Adipose tissue (tissue), 3 donors: Measurements from ENCODE around the gene SORCS1. TPM values are rescaled to one million over a fixed set of nuclear protein-coding genes. Genes with fewer than 3 reads are reported as not detected.

Experiments
- H3K27ac ChIP-seq: one replicate; pipeline ENCODE4 v1.5.1; 2013; ENCODE audit warnings: low read depth, low read length
- WGBS, 3 donors: extraction: QIAGEN DNeasy Blood & Tissue Kit; methylation state at CpG; one replicate each; pipeline ENCODE4 v1.1.7; 2013; 5-methylcytosine and 5-hydroxymethylcytosine counted together
- polyA plus RNA-seq, 3 donors: library from polyadenylated mRNA; stranded (reverse); fragments of 200-250 nt; gene quantifications; one replicate each; pipeline ENCODE4 v1.2.3, GENCODE V29; 2013
- donor health status: healthy with polysubstance abuse.
- donor health status: Bipolar disorder and iron deficiency.
- donor health status: healthy.

The SORCS1 gene
- polyA plus RNA-seq, 3 donors = 0.16 to 0.87 (median 0.22) TPM

DNA sequence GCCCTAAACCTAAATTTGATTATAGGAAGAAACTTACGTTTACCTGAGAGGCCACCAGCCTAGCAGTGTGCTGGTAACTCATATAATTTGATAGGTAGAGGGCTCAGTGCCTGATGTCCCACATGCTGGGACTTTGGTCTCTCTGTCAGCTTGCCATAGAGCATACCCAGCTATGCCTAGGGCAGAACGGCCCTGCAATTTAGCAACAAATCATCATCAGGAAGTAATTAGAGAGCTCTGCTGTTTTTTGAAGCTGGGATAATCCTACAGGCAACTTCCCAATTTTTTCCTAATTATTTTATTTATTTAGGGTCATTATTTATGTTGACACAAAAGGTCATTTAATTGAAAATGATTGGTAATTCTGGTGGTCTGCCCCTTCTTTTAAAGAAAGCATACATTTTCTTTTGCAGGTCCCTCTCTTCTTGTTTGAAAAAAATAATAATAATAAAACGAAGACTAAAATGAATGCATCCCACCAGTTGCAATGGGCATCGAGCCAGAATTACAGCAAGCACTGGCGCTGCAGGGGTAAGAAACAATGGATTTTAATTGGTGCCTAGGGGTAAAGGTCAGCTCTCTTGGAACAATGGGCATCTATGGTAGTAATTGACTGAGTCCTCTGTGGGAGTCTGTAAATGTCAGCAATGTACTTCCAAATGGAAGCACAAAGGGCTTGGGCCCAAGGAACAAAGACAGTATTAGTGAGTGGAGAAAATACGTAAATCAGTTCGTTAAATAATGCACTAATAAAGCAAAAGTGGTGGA, 348.0 kb downstream of the SORCS1 start:
- no peak overlapping the region for H3K27ac ChIP-seq
- 54 to 76% (median 72%) methylated on average over 7 of the region's 7 CpGs for WGBS, 3 donors

DNA sequence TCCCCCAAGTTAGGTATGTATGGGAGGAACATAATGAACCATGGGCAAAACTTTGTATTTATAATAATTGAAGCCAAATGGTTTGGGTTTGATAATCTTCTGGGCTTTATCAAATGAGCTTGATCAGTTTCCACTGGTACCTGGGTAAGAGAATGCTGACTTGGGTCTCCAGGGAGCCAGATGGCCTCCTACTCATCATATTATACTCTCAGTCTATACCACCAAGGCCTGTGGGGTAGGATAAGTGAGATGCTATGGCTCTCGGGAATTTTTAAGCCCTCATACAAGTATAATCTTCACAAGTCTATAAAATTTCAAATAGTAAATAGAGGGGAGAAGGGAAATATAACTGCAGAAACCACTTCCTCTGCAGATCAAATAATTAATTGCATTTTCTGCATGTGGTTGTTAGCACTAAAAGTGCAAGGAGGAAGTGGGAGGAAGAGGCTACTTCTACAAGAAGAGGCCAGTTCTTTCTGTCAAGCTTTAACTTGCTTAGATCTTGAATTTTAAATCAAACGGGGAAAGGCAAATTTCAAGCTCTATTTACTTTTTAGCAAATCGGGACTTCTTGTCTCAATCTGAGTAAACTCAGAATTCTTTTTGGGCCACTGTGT, 349.0 kb downstream of the SORCS1 start:
- no peak overlapping the region for H3K27ac ChIP-seq
- WGBS, 3 donors = 36 to 61% (median 41%) methylated on average over 3 of the region's 3 CpGs

DNA sequence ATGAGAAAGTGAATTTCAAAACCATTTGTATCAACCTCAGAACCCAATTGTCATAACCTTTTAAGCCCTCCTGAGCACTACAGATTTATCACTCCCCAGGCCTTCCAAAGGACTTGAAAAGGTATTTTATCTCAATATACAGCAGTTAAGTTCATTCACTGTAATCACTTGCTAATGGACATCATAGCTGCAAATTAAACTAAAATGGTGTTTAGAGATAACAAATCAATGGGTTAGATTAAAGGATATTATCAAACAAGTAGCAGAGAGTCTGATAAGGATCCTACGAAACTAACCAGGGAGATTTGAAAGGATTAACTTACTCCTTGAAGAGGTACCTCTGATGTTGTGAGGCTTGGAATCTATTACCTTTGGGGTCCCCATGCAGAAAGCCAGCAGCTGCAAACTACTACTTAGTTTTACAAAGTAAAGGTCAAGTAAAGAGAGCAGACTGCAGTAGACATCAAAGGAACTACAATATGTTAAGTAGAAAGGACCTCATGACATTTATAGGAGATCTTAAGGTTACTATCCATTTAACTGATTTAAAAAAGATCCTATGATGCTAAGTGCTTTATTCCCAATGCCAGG, 359.4 kb downstream of the SORCS1 start:
- no peak overlapping the region for H3K27ac ChIP-seq
- 0 to 50% (median 46%) methylated on average over 1 of the region's 1 CpG for WGBS, 3 donors

DNA sequence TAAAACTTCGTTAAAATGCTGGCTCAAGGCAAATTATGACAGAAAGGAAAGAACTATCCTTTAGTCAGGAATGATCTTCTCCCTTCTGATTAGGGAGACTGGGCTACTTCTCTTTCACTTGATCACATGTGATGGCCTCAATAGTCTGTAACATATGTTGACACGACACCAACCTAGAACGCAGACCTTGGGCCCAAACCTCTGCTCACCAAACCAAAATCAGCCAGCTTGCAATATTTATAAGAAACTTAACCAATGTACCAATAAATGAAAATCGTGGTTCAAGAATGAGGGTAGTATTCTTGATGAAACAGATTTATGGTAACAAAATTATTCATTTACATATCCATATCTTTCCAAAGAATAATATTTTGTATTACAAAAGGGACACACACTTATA, 361.6 kb downstream of the SORCS1 start:
- 83 to 92% (median 91%) methylated on average over 4 of the region's 4 CpGs for WGBS, 3 donors
- no peak overlapping the region for H3K27ac ChIP-seq

DNA sequence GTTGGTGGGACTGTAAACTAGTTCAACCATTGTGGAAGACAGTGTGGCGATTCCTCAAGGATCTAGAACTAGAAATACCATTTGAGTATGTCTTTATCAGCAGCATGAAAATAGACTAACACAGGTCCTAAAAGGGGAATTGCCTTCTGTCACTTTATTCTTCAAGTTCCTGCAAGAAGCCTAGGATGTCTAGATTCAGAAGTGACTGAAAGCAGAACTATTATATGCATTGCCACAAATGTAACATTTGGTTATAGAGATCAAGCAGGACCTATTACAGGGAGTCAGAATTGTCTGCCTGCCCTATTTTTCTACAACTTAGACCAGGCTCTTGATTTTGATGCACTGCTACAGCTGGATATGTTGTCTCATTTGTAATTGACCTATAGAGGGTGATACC, 364.7 kb downstream of the SORCS1 start:
- WGBS, 3 donors = 62 to 88% (median 76%) methylated on average over 1 of the region's 1 CpG

DNA sequence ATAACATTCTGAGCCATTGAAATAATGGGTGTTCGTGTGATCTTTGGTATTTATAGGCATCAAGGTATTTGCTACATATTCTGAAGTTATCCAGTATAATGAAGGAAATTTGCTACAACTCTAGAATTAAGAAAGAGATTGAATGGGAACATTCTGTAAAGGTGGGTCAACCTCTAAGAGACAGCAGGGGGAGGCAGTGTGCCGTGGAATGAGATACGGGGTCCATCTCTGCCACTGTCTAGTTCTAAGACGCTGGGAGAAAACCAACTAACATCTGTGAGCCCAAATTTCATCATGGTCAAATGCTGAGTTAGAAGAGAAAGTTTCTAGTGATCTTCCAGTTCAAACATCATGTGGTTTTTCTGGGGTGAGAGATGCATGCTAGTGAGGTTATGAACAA, 368.9 kb downstream of the SORCS1 start:
- 10 to 24% (median 13%) methylated on average over 4 of the region's 4 CpGs for WGBS, 3 donors
- H3K27ac ChIP-seq = no peak overlapping the region

More for the DNA sequence above, 364.7 kb downstream of the SORCS1 start:
- H3K27ac ChIP-seq = no peak overlapping the region

DNA sequence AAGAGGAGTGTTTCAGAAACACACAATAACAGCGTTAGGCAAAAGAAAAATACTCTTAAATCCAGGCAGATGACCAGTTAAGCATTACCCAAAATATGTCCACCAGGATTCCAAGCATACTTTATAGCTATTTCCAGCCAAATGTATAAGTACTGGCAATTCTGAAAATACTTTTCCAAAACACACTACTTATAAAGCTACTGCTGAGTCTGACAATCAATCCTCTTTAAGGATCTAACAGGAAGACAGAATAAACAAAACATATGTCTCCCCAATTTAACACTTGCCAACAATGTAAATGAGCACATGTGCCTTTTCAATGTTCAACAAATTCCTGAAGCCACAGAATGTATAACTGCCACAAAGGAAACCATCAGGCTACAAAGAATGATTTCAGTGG, 370.9 kb downstream of the SORCS1 start:
- no peak overlapping the region for H3K27ac ChIP-seq
- 22 to 47% (median 39%) methylated on average over 1 of the region's 1 CpG for WGBS, 3 donors

DNA sequence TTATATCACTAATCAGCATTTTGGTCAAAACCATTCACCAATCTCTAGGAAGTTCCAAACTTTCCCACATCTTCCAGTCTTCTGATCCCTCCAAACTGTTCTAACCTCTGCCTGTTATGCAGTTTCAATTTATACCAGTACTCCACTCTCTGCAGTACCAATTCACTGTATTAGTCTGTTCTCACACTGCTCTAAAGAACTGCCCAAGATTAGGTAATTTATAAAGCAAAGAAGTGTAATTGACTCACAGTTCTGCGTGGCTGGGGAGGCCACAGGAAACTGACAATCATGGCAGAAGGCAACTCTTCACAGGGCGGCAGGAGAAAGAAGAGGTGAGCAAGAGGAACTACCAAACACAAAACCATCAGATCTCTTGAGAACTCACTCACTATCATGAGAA, 374.9 kb downstream of the SORCS1 start:
- 60 to 74% (median 72%) methylated on average over 2 of the region's 2 CpGs for WGBS, 3 donors
- no peak overlapping the region for H3K27ac ChIP-seq

DNA sequence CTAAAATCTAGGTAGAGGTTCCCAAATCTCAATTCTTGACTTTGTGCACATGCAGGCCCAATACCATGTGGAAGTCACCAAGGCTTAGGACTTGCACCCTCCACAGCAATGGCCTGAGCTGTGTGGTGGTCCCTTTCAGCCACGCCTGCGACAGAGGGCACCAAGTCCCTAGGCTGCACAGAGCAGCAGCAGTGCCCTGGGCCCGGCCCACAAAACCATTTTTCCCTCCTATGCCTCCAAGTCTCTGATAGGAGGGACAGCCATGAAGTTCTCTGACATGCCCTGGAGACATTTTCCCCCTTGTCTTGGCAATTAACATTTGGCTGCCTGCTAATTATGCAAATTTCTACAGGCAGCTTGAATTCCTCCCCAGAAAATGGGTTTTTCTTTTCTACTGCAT, 375.5 kb downstream of the SORCS1 start:
- no peak overlapping the region for H3K27ac ChIP-seq
- WGBS, 3 donors = 80 to 92% (median 89%) methylated on average over 3 of the region's 3 CpGs

DNA sequence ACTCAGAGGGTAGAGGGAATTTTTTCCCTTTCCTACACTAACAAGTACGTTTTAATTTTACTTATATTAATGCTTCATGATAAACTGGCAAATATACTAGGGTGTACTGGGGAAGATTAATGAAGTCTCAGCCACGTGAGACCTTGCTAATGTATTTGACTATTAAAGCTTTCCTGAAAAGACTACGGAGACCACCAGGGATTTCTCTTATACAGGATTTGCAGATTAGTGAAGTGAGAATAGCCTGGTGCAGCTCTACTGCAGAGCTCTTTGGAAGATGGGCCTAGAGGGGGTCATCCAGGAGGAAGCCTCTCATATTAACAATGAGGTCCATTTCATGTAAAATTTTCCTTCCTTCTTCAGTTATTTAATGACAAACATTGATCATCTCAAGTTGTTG, 379.0 kb downstream of the SORCS1 start:
- 48 to 73% (median 58%) methylated on average over 3 of the region's 3 CpGs for WGBS, 3 donors

DNA sequence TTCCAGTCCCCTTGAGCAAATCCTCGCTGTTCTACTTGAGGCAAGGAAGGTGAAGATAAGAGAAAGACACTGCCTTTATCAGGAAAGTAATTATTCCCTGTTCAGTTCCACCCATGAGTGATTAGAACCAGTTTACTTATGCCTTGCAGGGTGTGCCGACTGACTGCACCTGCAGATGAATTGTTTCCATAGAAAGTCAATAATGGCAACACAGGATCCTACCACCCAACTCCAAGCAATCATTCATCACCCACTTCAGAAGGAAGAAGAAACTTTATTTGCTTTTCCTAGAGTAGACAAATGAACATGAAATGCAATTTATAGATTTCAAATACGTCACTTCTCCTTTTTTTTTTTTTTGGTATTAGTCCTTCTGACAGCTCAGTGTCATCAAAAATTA, 383.9 kb downstream of the SORCS1 start:
- no peak overlapping the region for H3K27ac ChIP-seq
- 29 to 67% (median 36%) methylated on average over 3 of the region's 3 CpGs for WGBS, 3 donors

More for the DNA sequence above, 379.0 kb downstream of the SORCS1 start:
- no peak overlapping the region for H3K27ac ChIP-seq

DNA sequence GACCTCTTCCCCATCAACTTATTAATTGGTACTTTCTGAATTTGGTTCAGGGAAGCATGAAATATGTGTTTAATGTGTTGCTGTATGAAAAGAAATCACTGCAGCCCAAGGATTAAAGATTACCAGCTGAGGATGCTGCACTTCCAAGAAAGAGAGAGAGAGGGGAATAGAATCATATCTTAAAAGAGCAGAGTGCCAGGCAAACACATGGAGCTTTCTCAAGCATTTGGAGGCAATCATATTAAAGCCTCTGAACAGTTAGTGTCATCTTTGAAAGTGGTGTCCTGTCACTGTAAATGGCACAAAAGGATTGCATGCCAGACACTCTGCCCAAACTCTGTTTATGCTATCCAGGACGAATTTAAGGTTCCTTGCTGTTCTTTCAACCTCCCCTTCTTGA, 386.7 kb downstream of the SORCS1 start:
- 25 to 33% (median 32%) methylated on average over 1 of the region's 1 CpG for WGBS, 3 donors
- no peak overlapping the region for H3K27ac ChIP-seq

DNA sequence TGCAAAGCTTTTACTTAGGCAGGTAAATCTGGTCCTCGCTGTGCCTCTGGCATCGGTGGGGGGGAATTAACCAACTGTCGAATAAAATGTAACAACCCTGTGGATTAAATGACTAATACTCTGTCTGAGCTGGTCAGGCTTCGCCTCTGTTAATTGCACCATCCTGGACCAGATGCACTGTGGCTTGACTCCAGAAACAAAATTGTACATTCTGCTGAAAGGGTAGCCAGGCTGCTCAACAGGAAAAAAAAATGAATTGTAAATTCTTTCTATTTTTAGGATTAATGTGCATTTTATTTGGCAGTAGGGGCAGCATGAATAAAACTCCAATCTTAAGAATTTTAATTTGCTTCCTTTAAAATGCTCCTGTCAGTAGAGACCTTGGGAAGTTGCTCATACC, 389.4 kb downstream of the SORCS1 start:
- WGBS, 3 donors = 61 to 64% (median 62%) methylated on average over 4 of the region's 4 CpGs

DNA sequence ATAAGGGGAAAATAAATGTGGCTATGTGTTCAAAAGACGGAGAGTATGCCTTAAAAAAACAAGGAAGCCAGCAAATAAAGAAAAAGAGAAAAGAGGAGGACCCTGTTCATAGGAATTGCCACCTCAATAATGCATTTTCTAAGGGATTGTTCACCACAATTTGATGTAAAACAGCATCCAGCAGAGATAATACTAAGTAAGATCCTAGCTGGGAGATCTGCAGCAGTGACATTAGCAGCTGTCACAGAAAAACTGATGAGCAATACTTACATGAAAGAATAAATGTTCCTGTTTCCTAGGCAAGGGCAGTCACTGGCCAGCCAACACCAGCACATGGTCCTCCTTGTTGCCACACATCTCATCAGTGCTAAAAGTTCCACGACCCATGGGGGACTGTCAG, 391.5 kb downstream of the SORCS1 start:
- WGBS, 3 donors = 55 to 68% (median 67%) methylated on average over 2 of the region's 2 CpGs
- H3K27ac ChIP-seq = no peak overlapping the region

More for the DNA sequence above, 389.4 kb downstream of the SORCS1 start:
- H3K27ac ChIP-seq = no peak overlapping the region

DNA sequence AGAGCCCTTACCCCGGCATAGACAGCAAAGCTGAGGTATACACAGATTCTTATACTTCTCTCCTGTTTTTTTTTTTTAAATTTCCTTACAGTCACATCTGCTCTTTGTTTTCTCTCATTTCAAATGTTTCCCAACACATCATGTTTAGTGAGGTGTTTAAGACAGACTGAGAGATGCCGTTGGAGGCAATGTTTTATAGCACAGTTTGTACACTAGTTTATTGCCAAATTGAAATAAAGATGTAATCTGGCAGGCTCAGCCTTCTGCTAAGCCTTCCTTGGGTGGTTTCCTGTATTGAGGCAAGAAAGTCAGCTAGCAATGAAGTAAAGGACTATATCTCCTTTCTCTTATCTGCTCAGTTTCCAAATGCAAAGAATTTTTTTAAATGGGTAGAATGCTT, 393.4 kb downstream of the SORCS1 start:
- H3K27ac ChIP-seq = no peak overlapping the region
- whole genome bisulfite sequencing, 3 donors = 49 to 64% (median 53%) methylated on average over 2 of the region's 2 CpGs

DNA sequence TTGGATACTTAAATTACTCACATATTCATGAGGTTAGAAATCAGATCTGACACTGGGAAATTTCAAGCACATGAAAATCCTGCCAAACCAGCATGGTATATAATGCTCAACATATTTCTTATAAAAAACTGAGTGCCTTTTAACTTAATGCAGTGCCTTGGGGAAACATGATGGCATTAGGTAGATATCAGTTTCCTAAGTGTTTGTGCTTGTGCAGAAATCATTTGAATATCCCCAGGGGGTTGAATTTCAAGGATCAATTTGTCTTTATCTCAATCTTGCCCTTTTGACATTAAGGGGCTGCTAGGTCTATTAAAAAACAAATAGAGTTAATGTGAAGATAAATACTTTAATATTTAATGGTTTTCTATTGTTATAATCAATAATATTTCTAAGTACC, 396.3 kb downstream of the SORCS1 start:
- H3K27ac ChIP-seq = no peak overlapping the region

DNA sequence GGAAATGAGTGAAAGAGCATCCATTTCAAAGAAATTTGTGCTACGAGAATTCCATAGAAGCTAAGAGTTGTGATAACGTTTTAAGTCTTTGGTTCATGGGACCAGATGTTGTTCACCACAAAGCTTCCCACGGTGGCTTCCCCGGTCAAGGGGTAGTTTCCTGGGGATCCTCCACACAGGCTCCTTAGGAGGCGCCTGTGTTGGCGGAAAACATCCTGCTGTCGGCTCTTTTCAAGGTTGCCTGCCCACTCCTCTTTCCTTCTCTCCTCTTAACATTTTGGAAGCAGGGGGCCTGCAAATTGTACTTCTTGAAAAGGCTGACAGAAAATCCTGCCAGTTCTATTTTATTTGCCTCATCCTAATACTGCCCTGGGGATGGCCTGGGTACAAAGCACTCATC, 398.6 kb downstream of the SORCS1 start:
- WGBS, 3 donors = 50 to 66% (median 54%) methylated on average over 7 of the region's 7 CpGs

DNA sequence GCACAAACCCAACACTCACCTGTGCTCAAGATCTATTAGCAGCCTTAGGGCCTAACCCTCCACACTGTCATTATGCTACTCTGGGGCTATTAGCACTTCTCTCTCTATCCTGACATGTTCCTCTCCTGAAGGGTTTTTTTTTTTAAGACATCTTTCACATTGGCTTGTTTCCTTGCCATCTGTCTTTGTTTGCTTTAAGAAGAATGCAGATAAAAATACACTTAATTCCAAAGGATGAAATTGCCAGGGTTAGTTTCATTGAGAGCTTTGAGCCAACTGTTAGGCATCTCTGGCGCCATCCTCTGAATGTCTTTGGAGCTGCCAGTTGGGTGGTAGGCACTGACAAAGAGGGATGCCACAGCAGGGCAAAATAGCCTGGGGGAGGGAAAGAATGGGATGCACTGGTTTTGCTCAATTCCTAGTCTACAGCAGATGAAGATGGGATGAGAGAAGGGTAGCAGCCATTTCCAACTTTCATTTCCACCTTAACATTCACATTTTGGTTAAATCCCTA, 399.2 kb downstream of the SORCS1 start:
- H3K27ac ChIP-seq = no peak overlapping the region
- 86 to 93% (median 86%) methylated on average over 1 of the region's 1 CpG for WGBS, 3 donors

More for the DNA sequence above, 398.6 kb downstream of the SORCS1 start:
- H3K27ac ChIP-seq = no peak overlapping the region

DNA sequence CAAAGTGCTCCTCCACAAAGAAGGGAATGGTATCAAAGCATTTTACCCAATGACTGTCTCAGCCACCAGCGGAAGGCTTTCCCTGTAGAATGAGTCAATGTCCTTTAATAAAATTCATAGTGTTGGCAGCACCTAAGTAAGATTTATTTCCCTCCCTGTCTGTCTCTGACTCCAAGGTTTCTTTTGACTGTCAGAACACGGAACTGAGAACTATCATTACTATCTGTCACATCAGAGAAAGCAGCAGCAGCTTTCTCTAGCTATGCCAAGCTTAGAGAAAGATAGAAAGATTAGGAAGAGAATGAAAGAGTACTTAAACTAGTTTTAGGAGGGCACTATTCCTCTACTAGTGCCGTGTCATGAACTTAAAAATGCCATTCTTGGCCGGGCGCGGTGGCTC, 400.1 kb downstream of the SORCS1 start:
- H3K27ac ChIP-seq = no peak overlapping the region
- 88 to 93% (median 92%) methylated on average over 6 of the region's 6 CpGs for WGBS, 3 donors
